Stimulated activated CD8-positive, alpha-beta memory T cell treated with anti-CD3 and anti-CD28 coated beads, Interleukin-7, amount 100 ng/mL, for 24 hours (primary cell): Measurements from ENCODE around the gene P2RX4.
"Not testable (repeated sequence)": the region's sequence is repeated elsewhere in the genome, so short reads cannot be mapped to it uniquely, and the experiment has no call there.

Experiments used
- DNase-seq: peaks from one replicate; pipeline ENCODE4 v3.0.0-alpha.2; 2020; ENCODE audit warnings: low read depth

The P2RX4 gene

GRCh38 chr12:121241156-121241970 lies 31.4 kb downstream of the P2RX4 start:
- no peak for DNase-seq

GRCh38 chr12:121245031-121245430 lies 35.1 kb downstream of the P2RX4 start:
- DNase-seq, result no peak

GRCh38 chr12:121245951-121246350 lies 36.0 kb downstream of the P2RX4 start:
- no peak for DNase-seq

- no peak for DNase-seq
These were observed 37.1 kb downstream of the P2RX4 start for GRCh38 chr12:121246893-121247557.

GRCh38 chr12:121248622-121249021 lies 38.7 kb downstream of the P2RX4 start:
- DNase-seq, result no peak

GRCh38 chr12:121250359-121250758 lies 40.4 kb downstream of the P2RX4 start:
- DNase-seq, result no peak

- no peak for DNase-seq
These were observed 41.9 kb downstream of the P2RX4 start for GRCh38 chr12:121251838-121252237.

- DNase-seq, result no peak
These were observed 42.9 kb downstream of the P2RX4 start for GRCh38 chr12:121252712-121253345.

- no peak for DNase-seq
These were observed 43.9 kb downstream of the P2RX4 start for GRCh38 chr12:121253638-121254335.

- DNase-seq, result no peak
These were observed 45.5 kb downstream of the P2RX4 start for GRCh38 chr12:121255433-121255832.

- DNase-seq, result not testable (repeated sequence)
These were observed 47.9 kb downstream of the P2RX4 start for GRCh38 chr12:121257704-121258449.

GRCh38 chr12:121259074-121259473 lies 49.1 kb downstream of the P2RX4 start:
- DNase-seq, result no peak

GRCh38 chr12:121260091-121260490 lies 50.2 kb downstream of the P2RX4 start:
- no peak for DNase-seq

- DNase-seq, result no peak
These were observed 51.5 kb downstream of the P2RX4 start for GRCh38 chr12:121261398-121261797.

GRCh38 chr12:121263206-121263935 lies 53.4 kb downstream of the P2RX4 start:
- no peak for DNase-seq

- no peak for DNase-seq
These were observed 54.2 kb downstream of the P2RX4 start for GRCh38 chr12:121264135-121264534.

GRCh38 chr12:121264951-121265515 lies 55.1 kb downstream of the P2RX4 start:
- DNase-seq, result no peak

GRCh38 chr12:121267822-121268221 lies 57.9 kb downstream of the P2RX4 start:
- DNase-seq, result no peak

GRCh38 chr12:121273364-121273896 lies 63.5 kb downstream of the P2RX4 start:
- DNase-seq, result no peak

- no peak for DNase-seq
These were observed 64.3 kb downstream of the P2RX4 start for GRCh38 chr12:121274036-121274763.
